Effector memory CD4-positive, alpha-beta T cell (primary cell): ENCODE results near the gene SEZ6L.
"Not testable (repeated sequence)": the region's sequence is repeated elsewhere in the genome, so short reads cannot be mapped to it uniquely, and the experiment has no call there.

Experiments used
- DNase-seq, 3 donors: peaks; one replicate each; pipeline ENCODE4 v3.0.0-alpha.2; 2020
- H3K27ac ChIP-seq: 2 replicates; pipeline ENCODE4 v1.7.0; 2013; ENCODE audit warnings: mild to moderate bottlenecking, low read length, moderate library complexity; ENCODE audit not compliant: insufficient read depth, poor library complexity, severe bottlenecking
- H3K27me3 ChIP-seq: replicated peaks from 2 replicates; pipeline ENCODE4 v1.7.0; 2013; ENCODE audit warnings: mild to moderate bottlenecking, low read length; ENCODE audit not compliant: insufficient read depth, control insufficient read depth, poor library complexity, severe bottlenecking
- H3K36me3 ChIP-seq: 2 replicates; pipeline ENCODE4 v1.7.0; 2013; ENCODE audit warnings: mild to moderate bottlenecking, low read length, moderate library complexity; ENCODE audit not compliant: control insufficient read depth, insufficient read depth
- H3K4me1 ChIP-seq: 2 replicates; pipeline ENCODE4 v1.7.0; 2013; ENCODE audit warnings: low read length, mild to moderate bottlenecking; ENCODE audit not compliant: control insufficient read depth, insufficient read depth, poor library complexity, severe bottlenecking
- H3K4me3 ChIP-seq: 2 replicates; pipeline ENCODE4 v1.7.0; 2013; ENCODE audit warnings: low read length, low read depth, mild to moderate bottlenecking; ENCODE audit not compliant: insufficient read depth, poor library complexity, severe bottlenecking
- H3K9me3 ChIP-seq: 2 replicates; pipeline ENCODE4 v1.7.0; 2013; ENCODE audit warnings: mild to moderate bottlenecking, low read length, moderate library complexity; ENCODE audit not compliant: control insufficient read depth

The SEZ6L gene

DNA sequence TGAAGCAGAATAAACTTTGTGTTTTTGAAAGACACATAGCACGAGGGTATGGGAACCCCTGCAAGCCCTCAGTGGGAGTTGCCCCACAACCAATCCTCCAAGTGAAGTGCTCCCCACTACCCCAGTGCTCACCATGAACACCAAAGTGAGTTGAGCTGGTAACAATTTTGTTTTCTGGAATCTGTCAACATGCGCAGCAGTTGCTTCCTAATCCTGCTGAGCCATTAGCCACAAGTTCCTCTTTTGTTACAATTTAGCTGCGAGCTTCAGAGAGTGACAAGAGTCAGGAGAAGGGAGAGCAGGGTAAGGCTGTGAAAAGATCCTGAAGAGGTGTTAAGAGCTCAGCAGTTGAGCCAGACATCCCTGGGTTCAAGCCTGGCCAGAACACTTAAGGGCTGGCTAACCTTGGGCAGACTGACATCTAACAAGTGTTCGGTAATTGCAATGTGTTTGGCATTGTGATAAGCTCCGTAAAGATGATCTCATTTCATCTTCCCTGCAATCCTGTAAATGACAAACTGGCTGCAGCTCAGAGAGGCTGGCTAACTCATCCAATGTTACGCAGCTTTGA, 235.7 kb downstream of the SEZ6L start:
- H3K27ac ChIP-seq, result no peak overlapping the region
- H3K9me3 ChIP-seq, result no peaks in the 10 kb centered on the region
- no peaks in the 10 kb centered on the region for H3K27me3 ChIP-seq

GRCh38 chr22:26406118-26406517, 236.9 kb downstream of the SEZ6L start:
- no peak overlapping the region for H3K27ac ChIP-seq
- no peak for DNase-seq
- H3K36me3 ChIP-seq, result no peaks in the 10 kb centered on the region
- no peaks in the 10 kb centered on the region for H3K27me3 ChIP-seq
- no peak overlapping the region for H3K4me3 ChIP-seq
- H3K4me1 ChIP-seq, result no peaks in the 10 kb centered on the region
- H3K9me3 ChIP-seq, result no peaks in the 10 kb centered on the region

More for the DNA sequence above, 235.7 kb downstream of the SEZ6L start:
- no peak for DNase-seq
- H3K4me3 ChIP-seq, result no peak overlapping the region
- H3K36me3 ChIP-seq, result no peaks in the 10 kb centered on the region
- no peaks in the 10 kb centered on the region for H3K4me1 ChIP-seq

GRCh38 chr22:26408562-26409220, 239.4 kb downstream of the SEZ6L start:
- H3K36me3 ChIP-seq, H3K9me3 ChIP-seq, H3K27me3 ChIP-seq, H3K4me1 ChIP-seq, DNase-seq, H3K27ac ChIP-seq, H3K4me3 ChIP-seq: not testable (repeated sequence)

DNA sequence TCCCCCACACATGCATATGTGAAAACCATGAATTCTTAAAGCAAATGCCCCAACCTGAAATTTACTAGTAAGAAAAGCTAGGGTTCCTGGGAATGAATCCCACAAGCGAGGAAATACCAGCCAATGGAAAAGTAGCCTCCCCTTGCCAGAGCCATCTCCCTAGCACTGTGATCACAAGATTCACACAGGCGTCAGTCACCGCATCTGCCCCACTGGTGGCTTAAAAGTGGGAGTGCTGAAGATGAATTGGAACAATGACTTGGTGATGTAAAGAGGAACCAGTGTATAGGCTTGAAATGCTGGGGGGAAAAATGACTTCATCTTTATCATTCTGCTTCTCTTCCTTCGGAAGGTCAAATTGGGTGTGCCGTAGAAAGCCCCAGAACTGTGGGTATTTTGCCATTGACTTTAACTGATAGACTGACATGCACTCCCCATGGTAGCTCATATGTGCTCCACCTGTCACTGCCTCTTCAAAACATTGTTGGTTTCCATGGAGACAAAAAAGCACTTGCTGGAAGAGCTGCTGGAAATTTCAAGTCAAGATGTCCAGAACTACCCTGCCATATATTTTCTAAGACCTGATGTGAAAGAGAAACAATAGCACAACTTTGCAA, 240.6 kb downstream of the SEZ6L start:
- no peaks in the 10 kb centered on the region for H3K9me3 ChIP-seq
- no peak overlapping the region for H3K4me3 ChIP-seq
- no peak overlapping the region for H3K27ac ChIP-seq
- no peaks in the 10 kb centered on the region for H3K4me1 ChIP-seq
- H3K36me3 ChIP-seq, result no peaks in the 10 kb centered on the region
- H3K27me3 ChIP-seq, result no peaks in the 10 kb centered on the region
- no peak for DNase-seq

DNA sequence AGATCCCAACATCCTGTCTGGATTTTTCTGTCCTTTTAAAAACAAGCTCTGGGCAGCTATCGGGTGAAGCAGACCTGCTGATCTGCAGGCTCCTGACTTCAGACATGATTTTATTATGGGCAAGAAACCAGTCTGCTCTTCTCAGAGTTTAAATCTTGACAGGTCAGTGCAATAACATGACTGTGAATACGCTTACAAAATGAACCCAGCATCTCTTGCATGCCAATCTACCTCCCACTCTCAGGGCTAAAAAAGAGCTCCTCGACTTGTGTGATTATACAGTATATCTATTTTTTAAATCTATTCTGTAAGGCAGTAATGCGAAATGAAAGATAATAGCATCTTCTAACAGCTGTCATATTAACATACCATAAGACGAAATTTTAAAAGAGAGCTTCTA, 241.1 kb downstream of the SEZ6L start:
- H3K27me3 ChIP-seq, result no peaks in the 10 kb centered on the region
- H3K36me3 ChIP-seq, result no peaks in the 10 kb centered on the region
- no peak overlapping the region for H3K27ac ChIP-seq
- H3K9me3 ChIP-seq, result no peaks in the 10 kb centered on the region
- H3K4me3 ChIP-seq, result no peak overlapping the region
- H3K4me1 ChIP-seq, result no peaks in the 10 kb centered on the region
- no peak for DNase-seq

GRCh38 chr22:26414347-26414746, 245.1 kb downstream of the SEZ6L start:
- no peak for DNase-seq
- Histone ChIP-seq H3K36me3 (no peaks in the 10 kb centered on the region), H3K4me3 (no peak overlapping the region), H3K27me3 (no peaks in the 10 kb centered on the region), H3K4me1 (no peaks in the 10 kb centered on the region), H3K27ac (no peak overlapping the region), H3K9me3 (no peaks in the 10 kb centered on the region)

DNA sequence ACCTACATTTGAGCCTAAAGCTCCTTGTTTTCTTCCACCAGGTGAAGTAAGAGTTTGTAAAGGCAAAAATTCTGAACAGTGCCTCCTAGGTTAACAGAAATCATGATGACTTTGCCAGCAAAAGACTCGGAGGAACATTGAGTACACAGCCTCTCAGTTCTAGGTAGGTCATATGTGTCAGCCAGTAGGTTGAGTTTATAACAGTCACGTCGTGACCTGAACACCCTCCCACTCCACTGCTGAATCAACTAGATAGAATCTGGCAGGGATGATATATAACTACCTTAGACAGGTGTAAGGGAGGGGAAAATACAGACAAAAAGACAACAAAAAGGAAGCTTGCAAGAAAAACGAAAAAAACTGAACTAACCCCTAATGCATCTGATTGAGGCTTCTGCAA, 247.0 kb downstream of the SEZ6L start:
- Histone ChIP-seq H3K9me3 (no peaks in the 10 kb centered on the region), H3K27ac (no peak overlapping the region), H3K27me3 (no peaks in the 10 kb centered on the region), H3K4me3 (no peak overlapping the region), H3K4me1 (no peaks in the 10 kb centered on the region), H3K36me3 (no peaks in the 10 kb centered on the region)
- no peak for DNase-seq

DNA sequence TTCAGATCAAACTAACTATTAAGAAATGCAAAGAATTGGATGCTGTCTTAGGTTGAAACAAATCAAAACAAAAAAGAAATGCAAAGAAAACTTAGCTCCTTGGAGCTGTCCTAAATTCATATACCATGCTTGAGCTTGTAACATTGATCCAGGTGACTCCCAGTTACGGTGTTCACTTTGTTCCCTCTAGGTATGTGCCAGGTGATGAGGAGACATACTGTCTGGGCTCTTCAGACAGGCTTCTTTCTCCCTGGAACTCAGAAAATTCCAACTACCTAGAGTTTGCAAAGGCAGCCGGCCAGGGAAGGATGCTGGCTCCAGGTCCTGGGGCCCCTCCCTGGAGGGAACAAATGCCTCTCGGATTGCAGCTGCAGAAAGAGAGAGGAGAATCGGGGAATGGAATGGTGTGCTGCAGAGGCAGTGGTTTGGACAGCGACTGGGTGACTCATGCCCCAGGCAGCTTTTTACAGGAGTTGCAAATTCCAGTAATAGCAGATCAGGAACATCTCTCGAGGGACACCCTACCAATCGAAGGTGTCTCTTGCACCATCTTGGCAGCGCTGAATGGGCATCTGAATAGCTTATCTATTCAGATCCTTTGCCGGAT, 247.5 kb downstream of the SEZ6L start:
- H3K4me1 ChIP-seq, result no peaks in the 10 kb centered on the region
- no peaks in the 10 kb centered on the region for H3K9me3 ChIP-seq
- H3K36me3 ChIP-seq, result no peaks in the 10 kb centered on the region
- H3K27me3 ChIP-seq, result no peaks in the 10 kb centered on the region
- no peak overlapping the region for H3K4me3 ChIP-seq
- DNase-seq, result no peak
- no peak overlapping the region for H3K27ac ChIP-seq

DNA sequence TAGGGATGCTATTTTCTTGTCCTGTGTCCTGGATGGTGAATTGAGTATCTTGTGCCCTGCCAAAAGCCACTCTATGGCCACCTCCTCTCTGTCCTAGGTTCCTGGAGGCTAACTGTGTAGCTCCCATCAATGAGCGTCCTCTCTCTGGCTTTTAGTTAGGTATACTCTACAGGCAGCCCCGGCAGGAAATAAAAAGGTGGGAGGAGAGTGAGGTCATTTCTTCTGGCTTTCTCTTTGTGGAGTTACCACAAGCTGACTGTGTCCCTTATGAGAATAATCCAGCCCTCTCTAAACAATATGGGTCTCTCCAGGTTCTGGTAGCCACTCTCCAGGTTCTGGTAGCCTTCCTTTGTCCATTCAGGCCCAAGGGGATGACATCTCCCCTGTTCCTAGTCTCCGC, 248.1 kb downstream of the SEZ6L start:
- Histone ChIP-seq H3K4me3 (no peak overlapping the region), H3K4me1 (no peaks in the 10 kb centered on the region), H3K36me3 (no peaks in the 10 kb centered on the region), H3K27me3 (no peaks in the 10 kb centered on the region), H3K27ac (no peak overlapping the region), H3K9me3 (no peaks in the 10 kb centered on the region)
- DNase-seq, result no peak

DNA sequence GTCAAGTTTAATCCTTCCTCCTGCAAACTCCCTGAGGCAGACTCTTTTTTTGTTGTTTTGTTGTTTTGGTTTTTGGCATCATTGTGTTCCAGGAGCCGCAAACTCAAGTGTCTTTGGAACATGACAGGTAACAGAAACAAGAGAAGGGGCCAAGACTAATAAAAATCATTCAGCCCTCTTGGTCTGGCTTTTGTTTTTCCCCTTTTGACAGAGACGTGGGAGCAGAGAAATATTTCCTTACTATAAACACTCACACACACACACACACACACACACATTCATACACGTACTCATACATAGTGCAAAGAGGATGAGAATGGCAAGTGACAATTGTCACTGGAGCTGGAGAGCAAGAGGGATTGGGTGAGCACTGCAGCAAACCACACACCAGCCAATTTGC, 249.4 kb downstream of the SEZ6L start:
- H3K36me3 ChIP-seq, result no peaks in the 10 kb centered on the region
- H3K27ac ChIP-seq, result no peak overlapping the region
- H3K27me3 ChIP-seq, result no peaks in the 10 kb centered on the region
- no peaks in the 10 kb centered on the region for H3K4me1 ChIP-seq
- H3K4me3 ChIP-seq, result no peak overlapping the region
- peaks cover 4% of the 10 kb centered on the region for H3K9me3 ChIP-seq
- no peak for DNase-seq
